PC-9 (cell line): ENCODE results near the gene YWHAH.

Experiments used
- EZH2 ChIP-seq: fragments of 200-600 bp; sonication (generic); IDR thresholded peaks from 2 replicates; pipeline ENCODE4 v1.8.0; 2017; ENCODE audit warnings: antibody characterized with exemption, low read depth
- TF ChIP-seq, protein P1 (sequence below): fragments of 200-600 bp; sonication (generic); conservative IDR thresholded peaks from 2 replicates; pipeline ENCODE4 v1.6.1; 2017; ENCODE audit warnings: mixed run types, antibody characterized with exemption, mild to moderate bottlenecking, moderate library complexity

DNA sequence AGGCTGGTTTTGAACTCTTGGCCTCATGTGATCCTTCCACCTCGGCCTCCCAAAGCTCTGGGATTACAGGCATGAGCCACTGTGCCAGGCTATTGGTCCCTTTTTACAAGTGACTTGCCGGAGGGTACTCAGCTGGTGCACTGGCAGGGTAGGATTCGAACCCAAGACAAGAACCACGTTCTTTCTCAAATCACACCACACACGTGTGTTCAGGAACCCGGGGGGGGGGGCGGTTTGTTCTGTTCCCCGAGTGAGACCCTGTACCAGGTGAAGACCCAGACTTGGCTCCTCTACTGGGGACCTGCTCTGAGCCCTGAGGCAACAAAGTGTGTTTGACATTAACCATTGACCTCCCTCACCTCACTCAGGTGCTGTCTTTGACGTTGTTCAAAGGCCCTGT lies 3.8 kb upstream of the YWHAH start:
- TF ChIP-seq, protein P1, sequence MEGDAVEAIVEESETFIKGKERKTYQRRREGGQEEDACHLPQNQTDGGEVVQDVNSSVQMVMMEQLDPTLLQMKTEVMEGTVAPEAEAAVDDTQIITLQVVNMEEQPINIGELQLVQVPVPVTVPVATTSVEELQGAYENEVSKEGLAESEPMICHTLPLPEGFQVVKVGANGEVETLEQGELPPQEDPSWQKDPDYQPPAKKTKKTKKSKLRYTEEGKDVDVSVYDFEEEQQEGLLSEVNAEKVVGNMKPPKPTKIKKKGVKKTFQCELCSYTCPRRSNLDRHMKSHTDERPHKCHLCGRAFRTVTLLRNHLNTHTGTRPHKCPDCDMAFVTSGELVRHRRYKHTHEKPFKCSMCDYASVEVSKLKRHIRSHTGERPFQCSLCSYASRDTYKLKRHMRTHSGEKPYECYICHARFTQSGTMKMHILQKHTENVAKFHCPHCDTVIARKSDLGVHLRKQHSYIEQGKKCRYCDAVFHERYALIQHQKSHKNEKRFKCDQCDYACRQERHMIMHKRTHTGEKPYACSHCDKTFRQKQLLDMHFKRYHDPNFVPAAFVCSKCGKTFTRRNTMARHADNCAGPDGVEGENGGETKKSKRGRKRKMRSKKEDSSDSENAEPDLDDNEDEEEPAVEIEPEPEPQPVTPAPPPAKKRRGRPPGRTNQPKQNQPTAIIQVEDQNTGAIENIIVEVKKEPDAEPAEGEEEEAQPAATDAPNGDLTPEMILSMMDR, result no peak
- no peak for TF ChIP-seq EZH2
